ENCODE measurements around the gene MSANTD4. TPM values are rescaled to one million over a fixed set of nuclear protein-coding genes. Genes with fewer than 3 reads are reported as not detected.

The MSANTD4 gene
- total RNA-seq, 4 donors from 2014 or later = 2.2 to 13.3 (median 10.2) TPM

- intact Hi-C loops (cut with DNase I; ENCODE audit: low total_unique reads) = no loop called here
- 80 to 81% methylated on average over 2 of the region's 2 CpGs for whole genome bisulfite sequencing, 2 donors (ENCODE audit: low coverage in 1 of 2)
- in situ Hi-C loops (cut with MboI; ENCODE audit: low pct_ligation_motif_present in 1 of 4, low pct_unique_long_range_greater_than_20kb in 1 of 4, low sequenced_read_pairs in 3 of 4) = no loop called here
These were observed 35.5 kb downstream of the MSANTD4 start for GRCh38 chr11:105986554-105986953.

GRCh38 chr11:105979997-105980703 is 41.9 kb downstream of the MSANTD4 start:
- Histone ChIP-seq H3K36me3 (no peaks in the 10 kb centered on the region), H3K27me3 (no peaks in the 10 kb centered on the region), H3K4me3 (no peak overlapping the region), H3K27ac (no peak overlapping the region), H3K4me1 (no peaks in the 10 kb centered on the region), H3K9me3 (no peaks in the 10 kb centered on the region)
- no peak for TF ChIP-seq POLR2AphosphoS5 (IDR thresholded peaks at IDR 0.05)
- TF ChIP-seq CTCF (IDR thresholded peaks at IDR 0.05) = no peak
- no peak for TF ChIP-seq POLR2A (IDR thresholded peaks at IDR 0.05)
- TF ChIP-seq EP300 (IDR thresholded peaks at IDR 0.05; ENCODE audit: low read depth) = no peak
- no peak for DNase-seq
- intact Hi-C loops (cut with DNase I; ENCODE audit: low total_unique reads) (no loop called here), in situ Hi-C loops (cut with MboI; ENCODE audit: low pct_ligation_motif_present in 1 of 4, low pct_unique_long_range_greater_than_20kb in 1 of 4, low sequenced_read_pairs in 3 of 4) (no loop called here)
- 86% methylated on average over 10 of the region's 10 CpGs for WGBS, 2 donors (ENCODE audit: low coverage in 1 of 2)

More at GRCh38 chr11:105986554-105986953, 35.5 kb downstream of the MSANTD4 start:
- Histone ChIP-seq H3K9me3 (no peaks in the 10 kb centered on the region), H3K4me1 (no peaks in the 10 kb centered on the region), H3K4me3 (no peak overlapping the region), H3K27me3 (no peaks in the 10 kb centered on the region), H3K27ac (no peak overlapping the region), H3K36me3 (no peaks in the 10 kb centered on the region)
- DNase-seq = no peak
- no peak for TF ChIP-seq EP300 (IDR thresholded peaks at IDR 0.05; ENCODE audit: low read depth)
- TF ChIP-seq POLR2A (IDR thresholded peaks at IDR 0.05) = no peak
- TF ChIP-seq POLR2AphosphoS5 (IDR thresholded peaks at IDR 0.05) = no peak
- TF ChIP-seq CTCF (IDR thresholded peaks at IDR 0.05) = no peak

- Histone ChIP-seq H3K4me1 (no peaks in the 10 kb centered on the region), H3K27ac (no peak overlapping the region), H3K36me3 (no peaks in the 10 kb centered on the region), H3K27me3 (no peaks in the 10 kb centered on the region), H3K9me3 (no peaks in the 10 kb centered on the region), H3K4me3 (no peak overlapping the region)
- in situ Hi-C loops (cut with MboI; ENCODE audit: low pct_ligation_motif_present in 1 of 4, low pct_unique_long_range_greater_than_20kb in 1 of 4, low sequenced_read_pairs in 3 of 4) (no loop called here), intact Hi-C loops (cut with DNase I; ENCODE audit: low total_unique reads) (no loop called here)
- 71 to 81% methylated on average over 1 of the region's 1 CpG for WGBS, 2 donors (ENCODE audit: low coverage in 1 of 2)
- DNase-seq = no peak
- TF ChIP-seq POLR2AphosphoS5 (IDR thresholded peaks at IDR 0.05) (no peak), POLR2A (IDR thresholded peaks at IDR 0.05) (no peak), EP300 (IDR thresholded peaks at IDR 0.05; ENCODE audit: low read depth) (no peak), CTCF (IDR thresholded peaks at IDR 0.05) (no peak)
These were observed 46.9 kb downstream of the MSANTD4 start for GRCh38 chr11:105975128-105975527.

GRCh38 chr11:105969756-105970155 is 52.3 kb downstream of the MSANTD4 start:
- Histone ChIP-seq H3K4me3 (no peak overlapping the region), H3K27ac (no peak overlapping the region), H3K36me3 (no peaks in the 10 kb centered on the region), H3K4me1 (no peaks in the 10 kb centered on the region), H3K9me3 (no peaks in the 10 kb centered on the region), H3K27me3 (no peaks in the 10 kb centered on the region)
- no peak for TF ChIP-seq EP300 (IDR thresholded peaks at IDR 0.05; ENCODE audit: low read depth)
- no peak for TF ChIP-seq CTCF (IDR thresholded peaks at IDR 0.05)
- no peak for TF ChIP-seq POLR2AphosphoS5 (IDR thresholded peaks at IDR 0.05)
- TF ChIP-seq POLR2A (IDR thresholded peaks at IDR 0.05) = no peak
- in situ Hi-C loops (cut with MboI; ENCODE audit: low pct_ligation_motif_present in 1 of 4, low pct_unique_long_range_greater_than_20kb in 1 of 4, low sequenced_read_pairs in 3 of 4) (no loop called here), intact Hi-C loops (cut with DNase I; ENCODE audit: low total_unique reads) (no loop called here)
- no peak for DNase-seq
- WGBS, 2 donors (ENCODE audit: low coverage in 1 of 2) = 58% methylated on average over 1 of the region's 1 CpG; no CpG with 5 or more reads in 1 of the 2 donors

Data from transverse colon (tissue), 4 donors.